Mesenteric fat pad (tissue), 1 donor: ENCODE data around the gene DPYD. TPM values are rescaled to one million over a fixed set of nuclear protein-coding genes. Genes with fewer than 3 reads are reported as not detected.

Source experiments
- DNase-seq: peaks from one replicate; pipeline ENCODE4 v3.0.0-alpha.2; 2020; ENCODE audit warnings: low spot score
- total RNA-seq: library from RNA; stranded (reverse); fragmentation: NEBNext Ultra II Directional; extraction: Animal tissue kit (Norgen Biotek cat#: 25700); gene quantifications from one replicate; pipeline ENCODE4 v1.2.1, GENCODE V29; 2021
- donor health status: DM: yes; HTN: yes; CAD: no.

The DPYD gene
- total RNA-seq, 1 donor from 2014 or later: 48.6 TPM

- DNase-seq: no peak
Measured at GRCh38 chr1:97844552-97845089, 76.2 kb downstream of the DPYD start.

DNA sequence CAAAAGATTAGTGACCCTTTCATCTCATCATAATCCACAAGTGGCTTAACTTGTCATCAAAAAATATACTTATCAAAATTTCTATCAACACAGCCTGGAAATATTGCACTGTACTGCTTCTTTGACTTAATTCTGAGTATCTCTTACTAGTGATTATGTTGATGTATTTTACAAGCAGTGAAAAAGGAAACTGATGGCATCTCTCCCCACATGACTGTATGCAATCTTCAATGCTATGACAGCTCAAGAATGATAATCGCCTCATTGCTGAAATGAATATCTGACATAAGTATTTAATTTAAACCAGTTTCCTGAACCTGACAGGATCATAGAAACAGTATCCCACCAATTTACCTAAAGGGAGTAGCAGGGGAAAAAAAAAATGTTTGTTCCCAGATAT lies 79.5 kb downstream of the DPYD start:
- DNase-seq: no peak

- DNase-seq: no peak
Measured at GRCh38 chr1:97837161-97837560, 83.7 kb downstream of the DPYD start.

DNA sequence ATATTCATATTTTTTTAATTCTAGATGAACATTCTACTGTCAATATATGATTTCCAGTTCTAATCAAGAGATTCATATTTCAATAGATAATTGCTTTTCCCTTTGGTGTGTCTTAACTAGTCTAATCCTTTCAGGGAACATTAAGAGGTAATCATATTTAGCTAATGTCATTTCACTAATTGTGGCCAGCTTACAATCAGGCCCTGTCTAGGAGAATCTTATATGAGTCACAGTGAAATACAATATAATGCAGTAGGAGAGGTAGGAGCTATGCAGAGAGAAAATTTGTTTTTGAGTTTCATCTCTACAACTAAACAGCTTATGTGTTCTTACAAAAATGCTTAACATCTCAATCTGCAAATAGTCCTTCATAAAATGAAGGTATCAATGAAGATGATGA lies 85.9 kb downstream of the DPYD start:
- DNase-seq: no peak

DNA sequence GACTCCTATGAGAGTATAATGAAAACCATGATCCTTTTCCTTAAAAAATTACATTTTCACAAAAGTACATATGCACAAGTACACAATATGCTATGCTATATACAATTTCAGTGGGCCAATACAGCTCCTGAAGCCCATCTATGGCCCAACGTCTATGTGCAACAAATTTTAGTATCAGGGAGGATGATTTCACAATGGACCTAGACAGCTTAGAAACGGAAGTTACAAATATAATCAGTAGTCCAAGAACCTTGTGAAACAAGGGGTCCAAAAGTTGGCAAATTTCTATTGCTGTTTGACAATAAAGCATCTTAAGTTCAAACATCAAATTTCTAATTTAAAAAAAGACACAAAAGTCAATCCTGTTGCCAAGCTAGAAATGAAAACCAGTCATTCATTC lies 87.0 kb downstream of the DPYD start:
- no peak for DNase-seq

- no peak for DNase-seq
Measured at GRCh38 chr1:97832481-97832880, 88.4 kb downstream of the DPYD start.

GRCh38 chr1:97827887-97828286 lies 92.9 kb downstream of the DPYD start:
- DNase-seq: no peak

DNA sequence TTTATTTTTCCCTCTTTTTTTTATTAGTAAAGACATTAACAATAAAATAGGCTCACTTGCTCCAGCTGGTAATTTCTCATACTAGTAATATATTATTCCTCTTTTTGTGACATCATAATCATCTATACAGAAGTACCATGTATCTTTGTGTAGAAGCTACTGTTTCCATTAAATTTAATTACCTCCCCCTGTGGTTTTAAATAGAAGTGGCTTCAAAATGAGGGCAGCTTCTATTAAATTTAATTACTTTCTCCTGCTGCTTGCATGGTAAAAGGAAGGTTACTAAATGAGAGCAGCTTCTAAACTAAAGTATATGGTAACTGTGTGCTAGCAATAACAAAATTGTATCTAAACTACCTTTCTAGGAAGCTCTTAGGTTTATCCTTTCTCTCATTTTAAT lies 94.0 kb downstream of the DPYD start:
- no peak for DNase-seq

- DNase-seq: no peak
Measured at GRCh38 chr1:97824624-97825023, 96.2 kb downstream of the DPYD start.

GRCh38 chr1:97824200-97824599 lies 96.6 kb downstream of the DPYD start:
- DNase-seq: no peak

GRCh38 chr1:97820470-97821188 lies 100.2 kb downstream of the DPYD start:
- DNase-seq: no peak

GRCh38 chr1:97816927-97817326 lies 103.9 kb downstream of the DPYD start:
- DNase-seq: no peak

GRCh38 chr1:97814804-97815203 lies 106.0 kb downstream of the DPYD start:
- no peak for DNase-seq

DNA sequence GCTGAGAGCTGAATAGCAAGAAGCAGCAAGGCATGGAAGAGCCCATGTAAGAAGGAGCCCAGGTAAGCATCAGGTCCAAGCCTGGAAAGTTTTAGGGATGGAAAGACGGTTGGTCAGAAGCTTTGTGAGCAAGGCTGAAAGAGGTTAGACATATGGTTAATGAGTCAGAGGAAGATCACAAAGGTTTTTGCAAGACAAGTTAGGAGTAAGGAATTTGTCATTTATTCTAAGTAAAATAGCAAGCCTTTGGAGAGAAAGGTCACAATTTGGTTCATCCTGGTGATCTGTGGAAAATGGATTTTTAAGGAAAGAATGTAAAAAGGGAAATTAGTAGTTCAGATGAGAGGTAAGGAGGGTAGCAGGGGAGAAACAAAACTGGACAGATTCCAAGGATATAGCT lies 106.7 kb downstream of the DPYD start:
- DNase-seq: no peak

- DNase-seq: no peak
Measured at GRCh38 chr1:97812076-97812475, 108.8 kb downstream of the DPYD start.

GRCh38 chr1:97806996-97807520 lies 113.8 kb downstream of the DPYD start:
- no peak for DNase-seq

DNA sequence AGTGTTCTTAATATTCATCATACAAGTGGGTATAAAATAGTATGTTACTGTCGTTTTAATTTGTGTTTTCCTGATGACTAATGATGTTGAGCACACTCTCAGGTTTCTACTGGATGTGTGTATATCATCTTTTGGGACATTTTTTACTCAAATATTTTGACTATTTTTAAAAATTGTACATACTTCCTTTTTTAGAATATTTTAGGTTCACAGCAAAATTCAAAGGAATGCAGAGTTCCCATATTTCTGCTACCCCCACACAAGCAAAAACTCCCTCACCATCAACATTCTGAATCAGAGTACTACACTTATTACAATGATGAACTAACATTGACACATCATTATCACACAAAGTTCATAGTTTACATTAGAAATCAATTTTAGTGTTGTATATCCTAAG lies 114.5 kb downstream of the DPYD start:
- DNase-seq: no peak

DNA sequence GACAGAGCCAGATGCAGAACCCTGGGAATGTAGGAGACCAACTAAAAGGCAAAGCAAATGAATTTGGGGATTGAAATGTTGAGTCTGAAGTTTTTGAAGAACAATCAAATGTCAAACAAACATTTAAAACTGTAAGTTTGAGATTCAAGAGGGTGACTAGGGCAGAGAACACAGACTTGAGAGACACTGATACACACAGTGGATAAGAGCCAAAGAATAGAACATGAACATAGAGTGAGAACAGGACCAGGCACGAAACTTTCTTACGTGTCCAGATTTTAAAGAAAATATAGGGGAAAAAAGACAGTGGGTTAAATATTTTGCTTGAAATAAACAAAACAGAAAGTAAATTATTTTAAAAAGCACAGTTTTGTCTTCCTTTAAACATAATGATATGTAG lies 115.7 kb downstream of the DPYD start:
- DNase-seq: no peak

DNA sequence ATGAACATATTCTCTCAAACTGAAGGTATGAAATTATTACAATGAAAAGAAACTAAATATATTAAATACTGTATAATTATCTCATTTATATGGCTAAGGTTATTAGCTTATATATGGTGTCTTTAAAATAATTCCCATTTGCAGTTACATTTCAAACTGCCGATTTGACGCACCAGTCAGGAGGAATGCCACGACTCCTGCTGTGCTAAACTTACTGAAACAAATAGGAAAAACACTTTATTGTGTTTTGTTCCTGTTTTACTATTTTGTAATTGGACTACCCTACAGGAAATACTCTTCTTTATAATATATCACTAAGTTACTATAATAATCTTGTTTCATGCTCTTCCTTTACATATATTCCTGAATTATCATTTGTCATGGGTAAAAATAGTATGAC lies 117.8 kb downstream of the DPYD start:
- no peak for DNase-seq

- no peak for DNase-seq
Measured at GRCh38 chr1:97802011-97802410, 118.8 kb downstream of the DPYD start.

DNA sequence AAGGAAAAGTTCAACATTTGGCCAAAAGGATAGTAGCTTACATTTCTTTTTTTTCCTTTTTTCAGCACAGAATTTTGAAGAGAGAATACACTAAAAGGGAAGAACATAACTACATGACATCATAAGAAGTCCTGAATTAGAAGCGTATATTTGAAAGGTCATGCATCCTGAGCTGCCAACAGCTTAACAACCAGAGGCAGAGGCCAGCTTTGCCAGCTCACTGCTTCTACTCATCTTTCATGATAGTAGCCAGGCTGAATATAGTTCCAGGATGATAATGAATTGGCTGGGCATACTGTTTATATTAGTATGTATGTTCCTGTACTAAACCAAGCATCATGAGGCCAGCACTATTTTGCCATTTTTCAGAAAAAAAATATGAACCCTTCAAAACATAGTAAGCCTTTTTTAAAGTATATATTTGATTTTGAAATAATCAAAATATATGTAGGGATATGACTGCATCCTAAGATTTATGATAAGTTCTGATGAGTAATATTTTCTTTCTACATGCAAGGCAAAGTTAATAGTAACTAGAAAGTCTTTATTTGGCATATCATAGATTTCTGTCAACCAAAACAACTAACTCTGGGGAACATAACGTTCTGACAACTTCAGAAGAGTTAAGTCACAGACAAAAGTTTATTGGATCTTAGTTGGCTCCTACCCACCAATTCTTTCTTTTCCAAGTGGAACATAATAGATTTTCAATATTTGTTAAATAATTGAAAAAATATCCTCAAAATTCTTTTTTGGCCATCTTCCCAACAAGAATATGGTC lies 123.2 kb downstream of the DPYD start:
- DNase-seq: no peak

GRCh38 chr1:97796711-97797110 lies 124.1 kb downstream of the DPYD start:
- DNase-seq: no peak
